Retinal pigment epithelial cell (primary cell): Measurements from ENCODE around the gene ZNF558.

ENCODE experiments used
- DNase-seq: peaks from one replicate; pipeline ENCODE4 v3.0.0-alpha.2; 2010; ENCODE audit warnings: low read depth
- H3K4me3 ChIP-seq: 2 replicates; pipeline ENCODE4 v1.5.1; 2011; ENCODE audit warnings: mild to moderate bottlenecking, low read length, control low read depth, moderate library complexity
- TF ChIP-seq, protein P1 (sequence below): conservative IDR thresholded peaks from 2 replicates; pipeline ENCODE4 v1.5.1; 2011; ENCODE audit warnings: low read depth, low read length, control low read depth, inconsistent platforms

The ZNF558 gene

DNA sequence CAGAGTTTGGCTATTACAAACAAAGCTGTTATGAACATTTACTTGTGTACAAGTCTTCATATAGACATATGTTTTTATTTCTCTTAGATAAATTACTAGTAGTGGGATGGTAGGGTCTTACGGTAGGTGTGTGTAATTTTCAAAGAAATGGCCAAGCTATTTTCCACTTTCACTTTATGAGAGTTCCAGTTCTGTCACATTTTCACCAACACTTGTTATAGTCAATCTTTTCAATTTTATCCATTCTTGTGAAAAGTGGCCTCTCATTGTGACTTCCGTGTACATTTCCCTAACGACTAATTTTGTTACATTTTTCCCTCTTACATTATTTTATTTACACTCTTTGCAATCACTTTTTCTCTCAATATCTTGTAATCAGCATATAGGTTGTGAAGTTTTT, 18.4 kb upstream of the ZNF558 start:
- TF ChIP-seq, protein P1, sequence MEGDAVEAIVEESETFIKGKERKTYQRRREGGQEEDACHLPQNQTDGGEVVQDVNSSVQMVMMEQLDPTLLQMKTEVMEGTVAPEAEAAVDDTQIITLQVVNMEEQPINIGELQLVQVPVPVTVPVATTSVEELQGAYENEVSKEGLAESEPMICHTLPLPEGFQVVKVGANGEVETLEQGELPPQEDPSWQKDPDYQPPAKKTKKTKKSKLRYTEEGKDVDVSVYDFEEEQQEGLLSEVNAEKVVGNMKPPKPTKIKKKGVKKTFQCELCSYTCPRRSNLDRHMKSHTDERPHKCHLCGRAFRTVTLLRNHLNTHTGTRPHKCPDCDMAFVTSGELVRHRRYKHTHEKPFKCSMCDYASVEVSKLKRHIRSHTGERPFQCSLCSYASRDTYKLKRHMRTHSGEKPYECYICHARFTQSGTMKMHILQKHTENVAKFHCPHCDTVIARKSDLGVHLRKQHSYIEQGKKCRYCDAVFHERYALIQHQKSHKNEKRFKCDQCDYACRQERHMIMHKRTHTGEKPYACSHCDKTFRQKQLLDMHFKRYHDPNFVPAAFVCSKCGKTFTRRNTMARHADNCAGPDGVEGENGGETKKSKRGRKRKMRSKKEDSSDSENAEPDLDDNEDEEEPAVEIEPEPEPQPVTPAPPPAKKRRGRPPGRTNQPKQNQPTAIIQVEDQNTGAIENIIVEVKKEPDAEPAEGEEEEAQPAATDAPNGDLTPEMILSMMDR: no peak
- no peak overlapping the region for H3K4me3 ChIP-seq
- DNase-seq: no peak

DNA sequence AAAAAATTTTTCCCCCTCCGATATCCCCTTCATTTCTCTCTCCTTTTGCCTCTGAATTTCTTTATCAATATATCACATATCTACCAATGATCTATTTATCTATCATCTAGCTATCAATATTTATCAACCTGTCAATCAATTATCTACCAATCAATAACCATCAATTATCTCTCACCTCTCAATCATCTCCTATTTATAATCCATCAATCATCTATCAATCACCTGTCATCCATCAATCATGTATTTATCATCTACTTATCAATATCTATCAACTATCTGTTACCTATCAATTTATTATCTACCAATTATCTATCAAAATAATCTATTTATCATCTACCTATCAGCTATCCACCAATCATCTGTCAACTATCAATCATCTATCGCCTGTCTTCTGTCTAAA, 17.1 kb upstream of the ZNF558 start:
- DNase-seq: no peak
- TF ChIP-seq, protein P1: no peak
- no peak overlapping the region for H3K4me3 ChIP-seq

DNA sequence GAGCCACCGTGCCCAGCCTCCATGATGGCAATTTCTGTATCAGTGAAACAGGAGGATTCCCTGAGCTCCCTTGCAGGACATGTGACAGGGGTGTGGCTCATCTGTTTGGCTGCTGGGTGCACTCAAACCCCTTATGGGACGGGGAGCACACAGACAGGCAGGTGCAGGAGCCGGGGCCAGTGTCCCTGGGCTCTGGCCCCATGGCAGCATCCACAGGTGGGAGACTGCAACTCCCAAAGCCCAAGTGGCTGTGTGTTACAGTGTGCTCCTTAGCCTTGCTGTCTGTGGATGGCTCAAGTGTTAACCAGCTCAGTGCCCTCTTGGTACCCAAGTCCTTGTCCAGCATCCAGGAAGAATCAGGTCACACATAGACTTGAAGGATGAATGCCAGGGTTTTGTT, 14.7 kb upstream of the ZNF558 start:
- no peak for DNase-seq
- TF ChIP-seq, protein P1: no peak
- H3K4me3 ChIP-seq: no peak overlapping the region

DNA sequence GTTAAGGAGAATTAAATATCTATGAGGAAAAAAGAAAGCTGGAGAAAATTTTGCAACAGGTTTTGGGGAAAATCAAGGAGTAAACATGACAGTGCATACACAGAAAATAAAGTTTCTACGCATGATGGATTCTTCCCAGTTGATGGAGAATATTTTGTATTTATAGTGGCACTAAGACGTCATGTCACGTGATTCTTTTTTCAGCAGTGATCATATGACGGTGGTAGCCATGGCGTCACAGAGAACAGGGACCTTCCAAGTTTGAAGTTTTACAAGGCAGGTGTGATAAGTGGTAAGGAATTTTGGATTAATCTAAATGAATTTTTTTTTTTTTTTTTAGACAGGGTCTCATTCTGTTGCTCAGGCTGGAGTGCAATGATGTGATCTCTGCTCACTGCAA, 8.6 kb upstream of the ZNF558 start:
- DNase-seq: no peak
- H3K4me3 ChIP-seq: no peak overlapping the region
- TF ChIP-seq, protein P1: no peak

DNA sequence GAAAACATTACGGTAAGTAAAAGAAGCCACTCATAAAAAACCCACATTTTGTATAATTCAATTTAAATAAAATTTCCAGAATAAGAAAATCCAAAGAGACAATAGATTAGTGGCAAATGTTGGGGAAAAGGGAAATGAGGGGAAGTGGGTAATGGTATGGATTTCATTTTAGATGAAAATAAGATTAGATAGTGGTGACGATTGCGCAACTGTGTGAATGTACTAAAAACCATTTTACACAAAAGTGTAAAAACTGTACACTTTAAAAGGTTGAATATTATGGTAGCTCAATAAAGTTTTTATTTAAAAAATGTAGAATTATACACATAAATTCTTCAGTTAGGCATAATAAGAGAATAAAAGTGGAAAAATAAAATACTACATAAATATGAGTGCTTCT, 3.8 kb upstream of the ZNF558 start:
- no peak overlapping the region for H3K4me3 ChIP-seq
- TF ChIP-seq, protein P1: no peak
- DNase-seq: no peak

DNA sequence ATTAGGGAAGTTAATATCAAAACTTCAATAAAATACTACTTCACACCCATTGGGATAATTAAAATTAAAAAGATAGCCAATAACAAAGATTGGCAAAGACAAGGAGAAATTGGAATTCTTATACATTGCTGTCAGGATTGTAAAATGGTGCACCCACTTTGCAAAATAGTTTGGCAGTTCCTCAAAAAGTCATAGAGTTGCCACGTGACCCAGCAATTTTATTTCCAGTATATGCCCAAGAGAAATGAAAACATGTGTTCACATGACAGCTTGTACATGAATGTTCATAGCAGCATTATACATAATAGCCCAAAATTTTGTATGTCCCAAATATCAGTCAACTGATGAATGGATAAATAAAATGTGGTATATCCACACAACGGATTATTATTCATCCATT, 3.3 kb upstream of the ZNF558 start:
- H3K4me3 ChIP-seq: no peak overlapping the region
- no peak for DNase-seq
- TF ChIP-seq, protein P1: no peak

DNA sequence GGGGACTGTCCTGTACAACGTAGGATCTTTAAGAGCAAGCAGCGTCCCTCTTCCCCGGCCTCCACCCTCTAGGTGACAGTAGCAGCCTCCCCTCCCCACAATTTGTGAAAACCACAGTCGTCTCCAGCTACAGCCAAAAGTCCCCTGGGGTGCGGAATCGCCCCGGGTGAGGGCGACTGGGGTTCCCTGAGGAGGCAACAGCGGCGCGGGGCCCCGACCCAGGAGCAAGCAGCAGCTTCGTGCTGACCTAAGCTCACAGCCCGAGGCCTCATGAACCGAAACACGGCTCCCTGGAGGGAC, 322 bp downstream of the ZNF558 start:
- DNase-seq: no peak
- TF ChIP-seq, protein P1: no peak

More for the DNA sequence above, 322 bp downstream of the ZNF558 start:
- peak overlapping the region; percentile 69 for H3K4me3 ChIP-seq
